ENCODE measurements around the gene AOC1.

Gene AOC1

DNA sequence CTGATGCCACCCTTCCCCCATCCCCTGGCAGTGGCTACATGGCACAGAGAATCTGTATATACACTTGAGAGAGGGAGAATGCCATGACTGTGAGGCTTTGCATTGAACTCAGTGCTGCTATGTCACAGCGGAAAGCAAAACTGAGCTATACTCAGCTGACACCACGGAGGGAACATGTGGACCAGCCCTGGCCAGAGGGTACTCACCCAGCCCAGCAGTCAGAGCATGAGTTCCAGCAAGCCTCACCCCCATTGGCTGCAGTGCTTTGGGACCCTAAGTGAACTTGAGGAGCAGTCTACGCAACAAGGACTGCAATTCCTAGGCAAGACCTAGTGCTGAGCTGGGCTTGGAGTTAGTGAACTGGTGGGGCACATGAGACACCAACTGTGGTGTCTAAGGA is 10.3 kb upstream of the AOC1 start:
- Histone ChIP-seq H2BK15ac (replicated peaks; ENCODE audit: low read depth) (no peak overlapping the region), H2AK5ac (ENCODE audit: low read length) (no peak overlapping the region), H3K4me3 (ENCODE audit: low read length) (no peak overlapping the region), H3K27ac (ENCODE audit: low read depth, low read length) (no peak overlapping the region), H3K79me1 (ENCODE audit: low read length) (no peaks in the 10 kb centered on the region), H3K4me1 (ENCODE audit: control insufficient read depth, low read depth, low read length) (no peaks in the 10 kb centered on the region), H4K8ac (ENCODE audit: low read depth, low read length) (no peak overlapping the region), H3K56ac (ENCODE audit: low read length) (no peak overlapping the region), H3K27me3 (ENCODE audit: insufficient read depth, low read length, poor library complexity) (no peaks in the 10 kb centered on the region), H3K23ac (ENCODE audit: low read length) (no peak overlapping the region), H4K5ac (ENCODE audit: low read length) (no peak overlapping the region), H3K36me3 (ENCODE audit: control insufficient read depth, insufficient read depth, low read length) (no peaks in the 10 kb centered on the region), H3K9ac (ENCODE audit: low read length) (no peak overlapping the region), H3K18ac (ENCODE audit: low read length) (no peak overlapping the region), H3K4ac (ENCODE audit: low read depth, low read length) (no peak overlapping the region), H2BK120ac (ENCODE audit: low read depth, low read length) (no peak overlapping the region), H3K79me2 (ENCODE audit: control insufficient read depth, insufficient read depth, low read length) (no peaks in the 10 kb centered on the region), H3K4me2 (ENCODE audit: low read length) (no peak overlapping the region), H2BK5ac (ENCODE audit: low read length) (no peak overlapping the region)
- DNase-seq: no peak
- no CpG with 5 or more reads among the region's 3 CpGs for WGBS (ENCODE audit: extremely low coverage, insufficient coverage, low lambda C conversion rate)

GRCh38 chr7:150842716-150843115 is 9.6 kb upstream of the AOC1 start:
- no peak overlapping the region for H2BK120ac ChIP-seq (ENCODE audit: low read depth, low read length)
- H3K9ac ChIP-seq (ENCODE audit: low read length): no peak overlapping the region
- H4K5ac ChIP-seq (ENCODE audit: low read length): no peak overlapping the region
- H3K18ac ChIP-seq (ENCODE audit: low read length): no peak overlapping the region
- H2BK15ac ChIP-seq (replicated peaks; ENCODE audit: low read depth): no peak overlapping the region
- H2AK5ac ChIP-seq (ENCODE audit: low read length): no peak overlapping the region
- WGBS (ENCODE audit: extremely low coverage, insufficient coverage, low lambda C conversion rate): no CpG with 5 or more reads among the region's 4 CpGs
- H3K56ac ChIP-seq (ENCODE audit: low read length): no peak overlapping the region
- H2BK5ac ChIP-seq (ENCODE audit: low read length): no peak overlapping the region
- H3K4me1 ChIP-seq (ENCODE audit: control insufficient read depth, low read depth, low read length): no peaks in the 10 kb centered on the region
- no peaks in the 10 kb centered on the region for H3K79me1 ChIP-seq (ENCODE audit: low read length)
- no peak overlapping the region for H3K4me3 ChIP-seq (ENCODE audit: low read length)
- H3K79me2 ChIP-seq (ENCODE audit: control insufficient read depth, insufficient read depth, low read length): no peaks in the 10 kb centered on the region
- no peaks in the 10 kb centered on the region for H3K36me3 ChIP-seq (ENCODE audit: control insufficient read depth, insufficient read depth, low read length)
- H3K27me3 ChIP-seq (ENCODE audit: insufficient read depth, low read length, poor library complexity): no peaks in the 10 kb centered on the region
- H3K27ac ChIP-seq (ENCODE audit: low read depth, low read length): no peak overlapping the region
- no peak overlapping the region for H3K23ac ChIP-seq (ENCODE audit: low read length)
- H4K8ac ChIP-seq (ENCODE audit: low read depth, low read length): no peak overlapping the region
- H3K4ac ChIP-seq (ENCODE audit: low read depth, low read length): no peak overlapping the region
- DNase-seq: no peak
- H3K4me2 ChIP-seq (ENCODE audit: low read length): no peak overlapping the region

- H3K27me3 ChIP-seq (ENCODE audit: insufficient read depth, low read length, poor library complexity): no peaks in the 10 kb centered on the region
- H4K5ac ChIP-seq (ENCODE audit: low read length): no peak overlapping the region
- no peak for DNase-seq
- H3K79me1 ChIP-seq (ENCODE audit: low read length): no peaks in the 10 kb centered on the region
- H3K4ac ChIP-seq (ENCODE audit: low read depth, low read length): no peak overlapping the region
- H2BK120ac ChIP-seq (ENCODE audit: low read depth, low read length): no peak overlapping the region
- no peak overlapping the region for H4K8ac ChIP-seq (ENCODE audit: low read depth, low read length)
- no peaks in the 10 kb centered on the region for H3K4me1 ChIP-seq (ENCODE audit: control insufficient read depth, low read depth, low read length)
- no peak overlapping the region for H2AK5ac ChIP-seq (ENCODE audit: low read length)
- no peak overlapping the region for H3K56ac ChIP-seq (ENCODE audit: low read length)
- H3K23ac ChIP-seq (ENCODE audit: low read length): no peak overlapping the region
- no peak overlapping the region for H3K18ac ChIP-seq (ENCODE audit: low read length)
- no CpG with 5 or more reads among the region's 4 CpGs for WGBS (ENCODE audit: extremely low coverage, insufficient coverage, low lambda C conversion rate)
- H3K9ac ChIP-seq (ENCODE audit: low read length): no peak overlapping the region
- H3K27ac ChIP-seq (ENCODE audit: low read depth, low read length): no peak overlapping the region
- no peak overlapping the region for H3K4me3 ChIP-seq (ENCODE audit: low read length)
- no peak overlapping the region for H2BK15ac ChIP-seq (replicated peaks; ENCODE audit: low read depth)
- H3K4me2 ChIP-seq (ENCODE audit: low read length): no peak overlapping the region
- H3K36me3 ChIP-seq (ENCODE audit: control insufficient read depth, insufficient read depth, low read length): no peaks in the 10 kb centered on the region
- no peak overlapping the region for H2BK5ac ChIP-seq (ENCODE audit: low read length)
- no peaks in the 10 kb centered on the region for H3K79me2 ChIP-seq (ENCODE audit: control insufficient read depth, insufficient read depth, low read length)
Observed at GRCh38 chr7:150845421-150845861, 6.9 kb upstream of the AOC1 start.

GRCh38 chr7:150846291-150847115 is 5.8 kb upstream of the AOC1 start:
- Histone ChIP-seq H4K5ac (ENCODE audit: low read length) (no peak overlapping the region), H3K27me3 (ENCODE audit: insufficient read depth, low read length, poor library complexity) (no peaks in the 10 kb centered on the region), H3K23ac (ENCODE audit: low read length) (no peak overlapping the region), H2BK15ac (replicated peaks; ENCODE audit: low read depth) (no peak overlapping the region), H3K79me1 (ENCODE audit: low read length) (no peaks in the 10 kb centered on the region), H3K9ac (ENCODE audit: low read length) (no peak overlapping the region), H2BK120ac (ENCODE audit: low read depth, low read length) (no peak overlapping the region), H3K4me1 (ENCODE audit: control insufficient read depth, low read depth, low read length) (no peaks in the 10 kb centered on the region), H3K36me3 (ENCODE audit: control insufficient read depth, insufficient read depth, low read length) (no peaks in the 10 kb centered on the region), H3K27ac (ENCODE audit: low read depth, low read length) (no peak overlapping the region), H3K4me2 (ENCODE audit: low read length) (no peak overlapping the region), H3K4me3 (ENCODE audit: low read length) (no peak overlapping the region), H4K8ac (ENCODE audit: low read depth, low read length) (no peak overlapping the region), H2BK5ac (ENCODE audit: low read length) (no peak overlapping the region), H3K79me2 (ENCODE audit: control insufficient read depth, insufficient read depth, low read length) (no peaks in the 10 kb centered on the region), H3K56ac (ENCODE audit: low read length) (no peak overlapping the region), H3K4ac (ENCODE audit: low read depth, low read length) (no peak overlapping the region), H3K18ac (ENCODE audit: low read length) (no peak overlapping the region), H2AK5ac (ENCODE audit: low read length) (no peak overlapping the region)
- no peak for DNase-seq
- no CpG with 5 or more reads among the region's 14 CpGs for WGBS (ENCODE audit: extremely low coverage, insufficient coverage, low lambda C conversion rate)

- Histone ChIP-seq H3K4me1 (ENCODE audit: control insufficient read depth, low read depth, low read length) (no peaks in the 10 kb centered on the region), H3K4me3 (ENCODE audit: low read length) (no peak overlapping the region), H4K5ac (ENCODE audit: low read length) (no peak overlapping the region), H2BK15ac (replicated peaks; ENCODE audit: low read depth) (no peak overlapping the region), H2BK5ac (ENCODE audit: low read length) (no peak overlapping the region), H2BK120ac (ENCODE audit: low read depth, low read length) (no peak overlapping the region), H3K4me2 (ENCODE audit: low read length) (no peak overlapping the region), H3K36me3 (ENCODE audit: control insufficient read depth, insufficient read depth, low read length) (no peaks in the 10 kb centered on the region), H3K18ac (ENCODE audit: low read length) (no peak overlapping the region), H2AK5ac (ENCODE audit: low read length) (no peak overlapping the region), H4K8ac (ENCODE audit: low read depth, low read length) (no peak overlapping the region), H3K56ac (ENCODE audit: low read length) (no peak overlapping the region), H3K4ac (ENCODE audit: low read depth, low read length) (no peak overlapping the region), H3K27ac (ENCODE audit: low read depth, low read length) (no peak overlapping the region), H3K9ac (ENCODE audit: low read length) (no peak overlapping the region), H3K79me2 (ENCODE audit: control insufficient read depth, insufficient read depth, low read length) (no peaks in the 10 kb centered on the region), H3K23ac (ENCODE audit: low read length) (no peak overlapping the region), H3K79me1 (ENCODE audit: low read length) (no peaks in the 10 kb centered on the region), H3K27me3 (ENCODE audit: insufficient read depth, low read length, poor library complexity) (no peaks in the 10 kb centered on the region)
- no peak for DNase-seq
- WGBS (ENCODE audit: extremely low coverage, insufficient coverage, low lambda C conversion rate): no CpG with 5 or more reads among the region's 5 CpGs
Observed at GRCh38 chr7:150847536-150847935, 4.8 kb upstream of the AOC1 start.

DNA sequence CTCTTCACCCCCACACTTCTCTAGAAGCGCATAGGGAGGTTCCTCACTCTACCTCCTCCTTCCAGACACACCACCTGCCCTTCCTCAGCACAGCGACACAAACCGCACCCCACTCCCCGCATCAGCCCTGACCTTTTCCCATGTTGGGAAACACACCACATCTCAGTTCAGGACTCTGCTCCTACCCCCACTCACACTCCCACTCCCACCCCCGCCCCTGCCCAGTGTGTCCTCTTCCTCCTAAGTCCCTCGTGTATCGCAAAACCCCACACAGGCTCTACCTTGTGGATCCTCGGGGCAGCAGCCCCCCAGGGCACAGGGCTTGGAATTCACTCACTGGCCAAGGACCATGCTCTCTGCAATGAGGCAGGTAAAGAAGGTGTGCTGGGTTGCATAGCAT is 4.2 kb upstream of the AOC1 start:
- Histone ChIP-seq H4K8ac (ENCODE audit: low read depth, low read length) (no peak overlapping the region), H3K56ac (ENCODE audit: low read length) (no peak overlapping the region), H3K79me2 (ENCODE audit: control insufficient read depth, insufficient read depth, low read length) (no peaks in the 10 kb centered on the region), H3K9ac (ENCODE audit: low read length) (no peak overlapping the region), H3K4me1 (ENCODE audit: control insufficient read depth, low read depth, low read length) (no peaks in the 10 kb centered on the region), H4K5ac (ENCODE audit: low read length) (no peak overlapping the region), H3K36me3 (ENCODE audit: control insufficient read depth, insufficient read depth, low read length) (no peaks in the 10 kb centered on the region), H3K27me3 (ENCODE audit: insufficient read depth, low read length, poor library complexity) (no peaks in the 10 kb centered on the region), H3K4me3 (ENCODE audit: low read length) (no peak overlapping the region), H2AK5ac (ENCODE audit: low read length) (no peak overlapping the region), H2BK15ac (replicated peaks; ENCODE audit: low read depth) (no peak overlapping the region), H3K18ac (ENCODE audit: low read length) (no peak overlapping the region), H2BK120ac (ENCODE audit: low read depth, low read length) (no peak overlapping the region), H3K79me1 (ENCODE audit: low read length) (no peaks in the 10 kb centered on the region), H3K27ac (ENCODE audit: low read depth, low read length) (no peak overlapping the region), H3K4ac (ENCODE audit: low read depth, low read length) (no peak overlapping the region), H2BK5ac (ENCODE audit: low read length) (no peak overlapping the region), H3K23ac (ENCODE audit: low read length) (no peak overlapping the region), H3K4me2 (ENCODE audit: low read length) (no peak overlapping the region)
- no peak for DNase-seq
- no CpG with 5 or more reads among the region's 8 CpGs for WGBS (ENCODE audit: extremely low coverage, insufficient coverage, low lambda C conversion rate)

All from mesendoderm (in vitro differentiated cells).